Astrocyte (in vitro differentiated cells and primary cell): ENCODE measurements around the gene RPS27L.
"Not testable (repeated sequence)": the region's sequence is repeated elsewhere in the genome, so short reads cannot be mapped to it uniquely, and the experiment has no call there.

ENCODE experiments used
- CTCF ChIP-seq: IDR thresholded peaks from 2 replicates; pipeline ENCODE4 v1.5.1; 2011; ENCODE audit warnings: low read depth, mild to moderate bottlenecking, inconsistent platforms, low read length, moderate library complexity; ENCODE audit not compliant: insufficient read depth
- EZH2 ChIP-seq: IDR thresholded peaks from 2 replicates; pipeline ENCODE4 v1.6.1; 2012; ENCODE audit warnings: mild to moderate bottlenecking, low read length, inconsistent platforms; ENCODE audit not compliant: insufficient read depth

GRCh38 chr15:63098901-63099300 lies 58.4 kb downstream of the RPS27L start:
- TF ChIP-seq CTCF, EZH2: not testable (repeated sequence)
